Stimulated activated effector memory CD8-positive, alpha-beta T cell treated with anti-CD3 and anti-CD28 coated beads, Interleukin-12 subunit alpha, Interleukin-12 subunit beta, amount 100 ng/mL, for 72 hours (primary cell): ENCODE measurements around the gene C7orf57.
"Not testable (repeated sequence)": the region's sequence is repeated elsewhere in the genome, so short reads cannot be mapped to it uniquely, and the experiment has no call there.

Source experiments
- ATAC-seq: fragments of 150-1000 bp; cut with Tn5 transposase; 2 replicates; pipeline ENCODE4 v1.10.0; 2021
- DNase-seq, 2 donors: peaks; one replicate each; pipeline ENCODE4 v3.0.0; 2021 to 2022; ENCODE audit warnings: low spot score in 2 of 2
- H3K27ac Mint-ChIP-seq: one replicate; pipeline ENCODE4 v1.8.0; 2022; ENCODE audit warnings: mild to moderate bottlenecking, mixed read lengths
- H3K36me3 Mint-ChIP-seq: one replicate; pipeline ENCODE4 v1.8.0; 2022; ENCODE audit warnings: mild to moderate bottlenecking, mixed read lengths
- H3K4me1 Mint-ChIP-seq: one replicate; pipeline ENCODE4 v1.8.0; 2022; ENCODE audit warnings: mixed read lengths
- H3K4me3 Mint-ChIP-seq: one replicate; pipeline ENCODE4 v1.8.0; 2022; ENCODE audit warnings: mild to moderate bottlenecking, mixed read lengths
- H3K9me3 Mint-ChIP-seq: one replicate; pipeline ENCODE4 v1.8.0; 2022; ENCODE audit warnings: mixed read lengths

The C7orf57 gene

GRCh38 chr7:48049850-48050249 lies 14.5 kb downstream of the C7orf57 start:
- H3K27ac Mint-ChIP-seq, result no peak overlapping the region
- peaks cover 6% of the 10 kb centered on the region for H3K36me3 Mint-ChIP-seq
- peak; percentile 53 for ATAC-seq
- H3K4me3 Mint-ChIP-seq, result no peak overlapping the region
- no peaks in the 10 kb centered on the region for H3K9me3 Mint-ChIP-seq
- peaks cover 45% of the 10 kb centered on the region for H3K4me1 Mint-ChIP-seq
- DNase-seq, result no peak

- peaks cover 5% of the 10 kb centered on the region for H3K9me3 Mint-ChIP-seq
- DNase-seq (no peak), ATAC-seq (peak; percentile 98)
- H3K4me3 Mint-ChIP-seq, result no peak overlapping the region
- H3K4me1 Mint-ChIP-seq, result peaks cover 29% of the 10 kb centered on the region
- peak overlapping the region; percentile 89 for H3K27ac Mint-ChIP-seq
- H3K36me3 Mint-ChIP-seq, result peaks cover 6% of the 10 kb centered on the region
Observed at GRCh38 chr7:48052748-48053147, 17.4 kb downstream of the C7orf57 start.

- Mint-ChIP-seq H3K36me3 (peaks cover 6% of the 10 kb centered on the region), H3K9me3 (peaks cover 5% of the 10 kb centered on the region), H3K27ac (no peak overlapping the region), H3K4me3 (no peak overlapping the region), H3K4me1 (peaks cover 28% of the 10 kb centered on the region)
- ATAC-seq (no peak), DNase-seq (no peak)
Observed at GRCh38 chr7:48053736-48054135, 18.4 kb downstream of the C7orf57 start.

- no peak overlapping the region for H3K27ac Mint-ChIP-seq
- peaks cover 5% of the 10 kb centered on the region for H3K9me3 Mint-ChIP-seq
- H3K4me1 Mint-ChIP-seq, result no peaks in the 10 kb centered on the region
- H3K4me3 Mint-ChIP-seq, result no peak overlapping the region
- H3K36me3 Mint-ChIP-seq, result no peaks in the 10 kb centered on the region
- no peak for ATAC-seq
- DNase-seq, result no peak
Observed at GRCh38 chr7:48058990-48059389, 23.6 kb downstream of the C7orf57 start.

- no peaks in the 10 kb centered on the region for H3K4me1 Mint-ChIP-seq
- no peaks in the 10 kb centered on the region for H3K36me3 Mint-ChIP-seq
- H3K27ac Mint-ChIP-seq, result no peak overlapping the region
- peaks cover 5% of the 10 kb centered on the region for H3K9me3 Mint-ChIP-seq
- ATAC-seq (no peak), DNase-seq (no peak)
- no peak overlapping the region for H3K4me3 Mint-ChIP-seq
Observed at GRCh38 chr7:48059706-48060105, 24.4 kb downstream of the C7orf57 start.

GRCh38 chr7:48063985-48064384 lies 28.6 kb downstream of the C7orf57 start:
- Mint-ChIP-seq H3K4me3 (no peak overlapping the region), H3K27ac (no peak overlapping the region), H3K9me3 (no peaks in the 10 kb centered on the region), H3K4me1 (no peaks in the 10 kb centered on the region), H3K36me3 (no peaks in the 10 kb centered on the region)
- no peak for ATAC-seq
- no peak for DNase-seq

GRCh38 chr7:48067475-48067874 lies 32.1 kb downstream of the C7orf57 start:
- Mint-ChIP-seq H3K27ac (no peak overlapping the region), H3K36me3 (no peaks in the 10 kb centered on the region), H3K4me3 (no peak overlapping the region), H3K9me3 (peaks cover 7% of the 10 kb centered on the region), H3K4me1 (no peaks in the 10 kb centered on the region)
- DNase-seq (no peak), ATAC-seq (no peak)

GRCh38 chr7:48074204-48074654 lies 38.9 kb downstream of the C7orf57 start:
- Mint-ChIP-seq H3K4me1 (peaks cover 6% of the 10 kb centered on the region), H3K36me3 (no peaks in the 10 kb centered on the region), H3K4me3 (no peak overlapping the region), H3K9me3 (peaks cover 7% of the 10 kb centered on the region), H3K27ac (no peak overlapping the region)
- no peak for DNase-seq
- peak; percentile 78 for ATAC-seq

GRCh38 chr7:48077423-48077822 lies 42.1 kb downstream of the C7orf57 start:
- H3K4me3 Mint-ChIP-seq, result no peak overlapping the region
- ATAC-seq (no peak), DNase-seq (no peak)
- peak overlapping the region; percentile 12 for H3K27ac Mint-ChIP-seq
- H3K9me3 Mint-ChIP-seq, result peaks cover 1% of the 10 kb centered on the region
- peaks cover 8% of the 10 kb centered on the region for H3K4me1 Mint-ChIP-seq
- H3K36me3 Mint-ChIP-seq, result no peaks in the 10 kb centered on the region

GRCh38 chr7:48078470-48078869 lies 43.1 kb downstream of the C7orf57 start:
- Mint-ChIP-seq H3K27ac (no peak overlapping the region), H3K4me3 (no peak overlapping the region), H3K4me1 (peaks cover 18% of the 10 kb centered on the region), H3K36me3 (no peaks in the 10 kb centered on the region), H3K9me3 (no peaks in the 10 kb centered on the region)
- DNase-seq (no peak), ATAC-seq (no peak)

- not testable (repeated sequence) for ATAC-seq, H3K27ac Mint-ChIP-seq, H3K4me3 Mint-ChIP-seq, DNase-seq, H3K9me3 Mint-ChIP-seq
- Mint-ChIP-seq H3K36me3 (peaks cover 12% of the 10 kb centered on the region), H3K4me1 (peaks cover 46% of the 10 kb centered on the region)
Observed at GRCh38 chr7:48082378-48082777, 47.0 kb downstream of the C7orf57 start.

GRCh38 chr7:48083114-48083830 lies 47.9 kb downstream of the C7orf57 start:
- peaks cover 47% of the 10 kb centered on the region for H3K4me1 Mint-ChIP-seq
- peaks cover 12% of the 10 kb centered on the region for H3K36me3 Mint-ChIP-seq
- H3K9me3 Mint-ChIP-seq, result no peaks in the 10 kb centered on the region
- DNase-seq (no peak), ATAC-seq (peak; percentile 39)
- peak overlapping the region; percentile 61 for H3K27ac Mint-ChIP-seq
- peak overlapping the region; percentile 32 for H3K4me3 Mint-ChIP-seq

- Mint-ChIP-seq H3K27ac (peak overlapping the region; percentile 96), H3K4me1 (peaks cover 47% of the 10 kb centered on the region), H3K4me3 (peak overlapping the region; percentile 78), H3K36me3 (peaks cover 28% of the 10 kb centered on the region), H3K9me3 (no peaks in the 10 kb centered on the region)
- peak; percentile 54 to 89 for DNase-seq
- ATAC-seq, result peak; percentile 80
Observed at GRCh38 chr7:48084727-48085432, 49.5 kb downstream of the C7orf57 start.

GRCh38 chr7:48085433-48085791 lies 50.1 kb downstream of the C7orf57 start:
- H3K27ac Mint-ChIP-seq, result peak overlapping the region; percentile 96
- no peak for ATAC-seq

GRCh38 chr7:48085942-48086341 lies 50.6 kb downstream of the C7orf57 start:
- H3K36me3 Mint-ChIP-seq, result peaks cover 39% of the 10 kb centered on the region
- no peak for ATAC-seq
- no peaks in the 10 kb centered on the region for H3K9me3 Mint-ChIP-seq
- DNase-seq, result no peak
- peak overlapping the region; percentile 96 for H3K27ac Mint-ChIP-seq
- H3K4me3 Mint-ChIP-seq, result peak overlapping the region; percentile 78
- H3K4me1 Mint-ChIP-seq, result peaks cover 56% of the 10 kb centered on the region

More at GRCh38 chr7:48085433-48085791, 50.1 kb downstream of the C7orf57 start:
- H3K4me1 Mint-ChIP-seq, result peaks cover 51% of the 10 kb centered on the region
- H3K9me3 Mint-ChIP-seq, result no peaks in the 10 kb centered on the region
- peaks cover 33% of the 10 kb centered on the region for H3K36me3 Mint-ChIP-seq
- H3K4me3 Mint-ChIP-seq, result peak overlapping the region; percentile 78
- no peak for DNase-seq

- H3K4me3 Mint-ChIP-seq, result peak overlapping the region; percentile 78
- peaks cover 53% of the 10 kb centered on the region for H3K36me3 Mint-ChIP-seq
- DNase-seq, result peak in 1 of 2 donors; percentile 72
- ATAC-seq, result peak; percentile 27
- H3K4me1 Mint-ChIP-seq, result peaks cover 70% of the 10 kb centered on the region
- peak overlapping the region; percentile 96 for H3K27ac Mint-ChIP-seq
- H3K9me3 Mint-ChIP-seq, result no peaks in the 10 kb centered on the region
Observed at GRCh38 chr7:48087349-48087748, 52.0 kb downstream of the C7orf57 start.
